A673 (cell line): ENCODE measurements around the gene CYB5RL. TPM values are rescaled to one million over a fixed set of nuclear protein-coding genes. Genes with fewer than 3 reads are reported as not detected.

ENCODE experiments used
- BruUV-seq: library from RNA; stranded (reverse); fragments of 400-500 nt; replicated peaks from 2 replicates; lab custom pipeline; 2021; lab: Mats Ljungman, UMichigan
- CTCF ChIA-PET: fragments of 300-600 bp; sonication (Branson Sonifier 250); formaldehyde crosslinking; loops from one replicate; lab custom pipeline; 2022; ENCODE audit warnings: antibody characterized with exemption; lab: Charles Lee
- POLR2A ChIA-PET: fragments of 300-600 bp; sonication (Branson Sonifier 250); formaldehyde crosslinking; loops from one replicate; lab custom pipeline; 2022; ENCODE audit warnings: antibody characterized with exemption; ENCODE audit not compliant: low non-redundant PET; lab: Charles Lee
- DNase-seq: peaks from one replicate; pipeline ENCODE4 v3.0.0-alpha.2; 2015; ENCODE audit warnings: low spot score
- H3K27ac ChIP-seq: fragments of 200-600 bp; sonication (generic); 2 replicates; pipeline ENCODE4 v1.5.1; 2016; ENCODE audit warnings: mixed run types, low read depth, mild to moderate bottlenecking, mixed read lengths, antibody characterized with exemption, low read length; ENCODE audit not compliant: poor library complexity, severe bottlenecking
- H3K27me3 ChIP-seq: fragments of 200-600 bp; sonication (generic); replicated peaks from 2 replicates; pipeline ENCODE4 v1.6.1; 2017; ENCODE audit warnings: mixed run types, low read depth, mild to moderate bottlenecking, mixed read lengths, antibody characterized with exemption, low read length; ENCODE audit not compliant: insufficient read depth, poor library complexity
- H3K36me3 ChIP-seq: fragments of 200-600 bp; sonication (generic); 2 replicates; pipeline ENCODE4 v1.6.1; 2016; ENCODE audit warnings: mixed run types, mild to moderate bottlenecking, mixed read lengths, antibody characterized with exemption, low read length; ENCODE audit not compliant: insufficient read depth, poor library complexity, severe bottlenecking
- H3K4me1 ChIP-seq: fragments of 200-600 bp; sonication (generic); 2 replicates; pipeline ENCODE4 v1.6.1; 2017; ENCODE audit warnings: mixed run types, mild to moderate bottlenecking, mixed read lengths, antibody characterized with exemption, low read length; ENCODE audit not compliant: insufficient read depth, poor library complexity, severe bottlenecking
- H3K4me3 ChIP-seq: fragments of 200-600 bp; sonication (generic); 2 replicates; pipeline ENCODE4 v1.5.1; 2016; ENCODE audit warnings: low read depth, mixed run types, mild to moderate bottlenecking, mixed read lengths, low read length; ENCODE audit not compliant: poor library complexity, severe bottlenecking
- H3K9me3 ChIP-seq: fragments of 200-600 bp; sonication (generic); 2 replicates; pipeline ENCODE4 v1.6.1; 2016; ENCODE audit warnings: mixed run types, low read depth, mild to moderate bottlenecking, mixed read lengths, antibody characterized with exemption, low read length; ENCODE audit not compliant: poor library complexity, severe bottlenecking
- CTCF ChIP-seq: fragments of 300-800, 200-600 bp; sonication (generic); conservative IDR thresholded peaks from 2 replicates; pipeline ENCODE4 v1.5.1; 2017; ENCODE audit warnings: low read depth, mild to moderate bottlenecking, antibody characterized with exemption, low read length, moderate library complexity, mixed read lengths
- EZH2 ChIP-seq: fragments of 200-600 bp; sonication (generic); IDR thresholded peaks from 2 replicates; pipeline ENCODE4 v1.6.1; 2017; ENCODE audit warnings: borderline replicate concordance, low read depth, mild to moderate bottlenecking, mixed read lengths, antibody characterized with exemption, low read length; ENCODE audit not compliant: poor library complexity, severe bottlenecking
- intact Hi-C: fragments of 100-400 bp; cut with micrococcal nuclease; formaldehyde crosslinking; loops from one replicate; pipeline ENCODE4 v1.10.0; 2022; ENCODE audit not compliant: unreplicated experiment
- total RNA-seq: library from RNA; stranded (reverse); gene quantifications from 2 replicates; pipeline ENCODE4 v1.2.3, GENCODE V29; 2021

Gene CYB5RL
- total RNA-seq, 1 experiment from 2014 or later, result 8.4 TPM

- TF ChIP-seq CTCF (no peak), EZH2 (no peak)
- Histone ChIP-seq H3K4me3 (no peak overlapping the region), H3K27me3 (no peaks in the 10 kb centered on the region), H3K4me1 (no peaks in the 10 kb centered on the region), H3K27ac (no peak overlapping the region), H3K9me3 (no peaks in the 10 kb centered on the region), H3K36me3 (no peaks in the 10 kb centered on the region)
- POLR2A ChIA-PET, result no interaction called here
- no peak for DNase-seq
- intact Hi-C loops, result no loop called here
- BruUV-seq, result no TSS peak
- CTCF ChIA-PET, result no interaction called here
Measured at GRCh38 chr1:54188291-54188690, 11.5 kb downstream of the CYB5RL start.

- Histone ChIP-seq H3K27ac (no peak overlapping the region), H3K36me3 (no peaks in the 10 kb centered on the region), H3K4me3 (no peak overlapping the region), H3K4me1 (no peaks in the 10 kb centered on the region), H3K9me3 (no peaks in the 10 kb centered on the region), H3K27me3 (no peaks in the 10 kb centered on the region)
- no peak for TF ChIP-seq CTCF
- TF ChIP-seq EZH2, result no peak
- DNase-seq, result no peak
- intact Hi-C loops, result no loop called here
- ChIA-PET POLR2A (no interaction called here), CTCF (no interaction called here)
- no TSS peak for BruUV-seq
Measured at GRCh38 chr1:54186056-54186455, 13.8 kb downstream of the CYB5RL start.

GRCh38 chr1:54180701-54181360 is 19.0 kb downstream of the CYB5RL start:
- Histone ChIP-seq H3K9me3 (no peaks in the 10 kb centered on the region), H3K4me3 (no peak overlapping the region), H3K27me3 (no peaks in the 10 kb centered on the region), H3K4me1 (no peaks in the 10 kb centered on the region), H3K27ac (no peak overlapping the region), H3K36me3 (no peaks in the 10 kb centered on the region)
- no peak for DNase-seq
- BruUV-seq, result no TSS peak
- POLR2A ChIA-PET, result no interaction called here
- CTCF ChIA-PET, result interaction anchor here (0.5 to 1.3 kb wide), 2 partner anchors 160 to 308 kb away, joined by 4 to 12 read pairs; no protein-coding TSS in a partner anchor
- TF ChIP-seq EZH2 (no peak), CTCF (no peak)
- intact Hi-C loops, result no loop called here
